A673 (cell line): ENCODE measurements around the gene EIF5A.

Experiments used
- CTCF ChIP-seq: fragments of 300-800, 200-600 bp; sonication (generic); conservative IDR thresholded peaks from 2 replicates; pipeline ENCODE4 v1.5.1; 2017; ENCODE audit warnings: low read depth, mild to moderate bottlenecking, antibody characterized with exemption, low read length, moderate library complexity, mixed read lengths
- EZH2 ChIP-seq: fragments of 200-600 bp; sonication (generic); IDR thresholded peaks from 2 replicates; pipeline ENCODE4 v1.6.1; 2017; ENCODE audit warnings: borderline replicate concordance, low read depth, mild to moderate bottlenecking, mixed read lengths, antibody characterized with exemption, low read length; ENCODE audit not compliant: poor library complexity, severe bottlenecking

- TF ChIP-seq EZH2 (no peak), CTCF (no peak)
Observed at GRCh38 chr17:7322520-7323194, 15.2 kb downstream of the EIF5A start.
